H9 (cell line): ENCODE measurements around the gene UROS. TPM values are rescaled to one million over a fixed set of nuclear protein-coding genes. Genes with fewer than 3 reads are reported as not detected.

Source experiments
- DNase-seq: peaks from one replicate; pipeline ENCODE4 v3.0.0-alpha.2; 2017
- H2AFZ ChIP-seq: one replicate; pipeline ENCODE4 v1.6.1; 2013; ENCODE audit warnings: mild to moderate bottlenecking, low read length, control low read depth, moderate library complexity
- H2AK5ac ChIP-seq: 2 replicates; pipeline ENCODE4 v1.6.1; 2013; ENCODE audit warnings: low read length, control low read depth, mixed read lengths; ENCODE audit not compliant: insufficient read length
- H2BK120ac ChIP-seq: one replicate; pipeline ENCODE4 v1.6.1; 2013; ENCODE audit warnings: low read depth, mild to moderate bottlenecking, low read length, control low read depth, inconsistent platforms; ENCODE audit not compliant: poor library complexity, severe bottlenecking
- H2BK12ac ChIP-seq: 2 replicates; pipeline ENCODE4 v1.6.1; 2013; ENCODE audit warnings: low read length, control low read depth, mixed read lengths, low read depth; ENCODE audit not compliant: insufficient read length
- H2BK15ac ChIP-seq: 2 replicates; pipeline ENCODE4 v1.6.1; 2013; ENCODE audit warnings: low read depth, low read length, control low read depth
- H2BK20ac ChIP-seq: one replicate; pipeline ENCODE4 v1.6.1; 2013; ENCODE audit warnings: low read depth, mild to moderate bottlenecking, low read length, control low read depth, inconsistent platforms; ENCODE audit not compliant: poor library complexity, severe bottlenecking
- H2BK5ac ChIP-seq: 2 replicates; pipeline ENCODE4 v1.6.1; 2013; ENCODE audit warnings: low read length, control low read depth, mixed read lengths; ENCODE audit not compliant: insufficient read length
- H3K14ac ChIP-seq: 2 replicates; pipeline ENCODE4 v1.6.1; 2013; ENCODE audit warnings: low read length, control low read depth; ENCODE audit not compliant: insufficient read depth
- H3K18ac ChIP-seq: 2 replicates; pipeline ENCODE4 v1.6.1; 2013; ENCODE audit warnings: low read depth, mild to moderate bottlenecking, mixed read lengths, low read length, control low read depth; ENCODE audit not compliant: insufficient read length
- H3K23ac ChIP-seq: 2 replicates; pipeline ENCODE4 v1.6.1; 2013; ENCODE audit warnings: low read length, control low read depth, mixed read lengths, low read depth; ENCODE audit not compliant: insufficient read length
- H3K23me2 ChIP-seq: 2 replicates; pipeline ENCODE4 v1.6.1; 2013; ENCODE audit warnings: low read depth, mild to moderate bottlenecking, mixed read lengths, low read length, control low read depth; ENCODE audit not compliant: insufficient read length, poor library complexity, severe bottlenecking
- H3K27ac ChIP-seq: 2 replicates; pipeline ENCODE4 v1.5.1; 2013; ENCODE audit warnings: low read length, control low read depth, mixed read lengths, low read depth; ENCODE audit not compliant: insufficient read length
- H3K27me3 ChIP-seq: 2 replicates; pipeline ENCODE4 v1.6.1; 2013; ENCODE audit warnings: low read length, control low read depth, inconsistent platforms; ENCODE audit not compliant: insufficient read depth
- H3K4ac ChIP-seq: 2 replicates; pipeline ENCODE4 v1.6.1; 2013; ENCODE audit warnings: low read depth, mild to moderate bottlenecking, control low read depth, inconsistent platforms, low read length, moderate library complexity
- H3K4me1 ChIP-seq: 2 replicates; pipeline ENCODE4 v1.6.1; 2013; ENCODE audit warnings: low read length, control low read depth, inconsistent platforms; ENCODE audit not compliant: insufficient read depth
- H3K4me2 ChIP-seq: 2 replicates; pipeline ENCODE4 v1.6.1; 2013; ENCODE audit warnings: low read length, control low read depth, mixed read lengths; ENCODE audit not compliant: insufficient read length, insufficient read depth
- H3K56ac ChIP-seq: 2 replicates; pipeline ENCODE4 v1.6.1; 2013; ENCODE audit warnings: low read depth, mild to moderate bottlenecking, mixed read lengths, low read length, control low read depth; ENCODE audit not compliant: insufficient read length
- H3K79me1 ChIP-seq: 2 replicates; pipeline ENCODE4 v1.6.1; 2013; ENCODE audit warnings: low read depth, mild to moderate bottlenecking, moderate library complexity, low read length, control low read depth, inconsistent platforms; ENCODE audit not compliant: insufficient read depth, poor library complexity, severe bottlenecking
- H3K79me2 ChIP-seq: 2 replicates; pipeline ENCODE4 v1.6.1; 2013; ENCODE audit warnings: low read length, control low read depth, inconsistent platforms; ENCODE audit not compliant: insufficient read depth
- H3K9ac ChIP-seq: 2 replicates; pipeline ENCODE4 v1.6.1; 2013; ENCODE audit warnings: low read length, control low read depth, mixed read lengths; ENCODE audit not compliant: insufficient read length; ENCODE audit errors: extremely low read depth
- H3K9me3 ChIP-seq: one replicate; pipeline ENCODE4 v1.6.1; 2013; ENCODE audit warnings: low read depth, low read length, inconsistent platforms; ENCODE audit not compliant: control insufficient read depth
- H3T11ph ChIP-seq: one replicate; pipeline ENCODE4 v1.6.1; 2013; ENCODE audit warnings: mild to moderate bottlenecking, low read length, control low read depth, inconsistent platforms
- H4K20me1 ChIP-seq: one replicate; pipeline ENCODE4 v1.6.1; 2013; ENCODE audit not compliant: control insufficient read depth, insufficient read length, insufficient read depth
- H4K5ac ChIP-seq: 2 replicates; pipeline ENCODE4 v1.6.1; 2013; ENCODE audit warnings: low read depth, mild to moderate bottlenecking, mixed read lengths, low read length, control low read depth; ENCODE audit not compliant: insufficient read length
- H4K8ac ChIP-seq: replicated peaks from 2 replicates; pipeline ENCODE4 v1.6.1; 2013; ENCODE audit warnings: low read length, control low read depth, mixed read lengths, low read depth; ENCODE audit not compliant: insufficient read length
- H4K91ac ChIP-seq: 2 replicates; pipeline ENCODE4 v1.6.1; 2013; ENCODE audit warnings: low read depth, mild to moderate bottlenecking, moderate library complexity, mixed read lengths, low read length, control low read depth; ENCODE audit not compliant: insufficient read length
- H3K27ac Mint-ChIP-seq, 3 experiments: 2 replicates in 2 of 3; 3 replicates in 1 of 3; pipeline ENCODE4 v1.8.0; 2020 to 2021; ENCODE audit warnings: mixed read lengths in 3 of 3, mild to moderate bottlenecking in 1 of 3, moderate library complexity in 1 of 3
- H3K27me3 Mint-ChIP-seq: 2 replicates; pipeline ENCODE4 v1.8.0; 2021; ENCODE audit warnings: low read depth, mild to moderate bottlenecking, moderate library complexity, mixed read lengths
- H3K36me3 Mint-ChIP-seq, 3 experiments: 2 replicates in 2 of 3; 3 replicates in 1 of 3; pipeline ENCODE4 v1.8.0; 2020 to 2021; ENCODE audit warnings: low read depth in 3 of 3, mixed read lengths in 3 of 3; ENCODE audit not compliant: insufficient read depth in 1 of 3
- H3K4me1 Mint-ChIP-seq, 2 experiments: 2 replicates each; pipeline ENCODE4 v1.8.0; 2020; ENCODE audit warnings: mixed read lengths in 2 of 2
- H3K4me3 Mint-ChIP-seq, 2 experiments: 2 replicates in 1 of 2; 3 replicates in 1 of 2; pipeline ENCODE4 v1.8.0; 2020 to 2021; ENCODE audit warnings: mild to moderate bottlenecking in 2 of 2, mixed read lengths in 2 of 2, moderate library complexity in 1 of 2
- H3K9me3 Mint-ChIP-seq, 2 experiments: 2 replicates in 1 of 2; 3 replicates in 1 of 2; pipeline ENCODE4 v1.8.0; 2020; ENCODE audit warnings: mild to moderate bottlenecking in 2 of 2, mixed read lengths in 2 of 2, moderate library complexity in 1 of 2
- WGBS: extraction: QIAGEN DNeasy Blood & Tissue Kit; methylation state at CpG from one replicate; pipeline ENCODE4 v1.1.7; 2013; ENCODE audit warnings: missing lambda C conversion rate, low lambda C conversion rate, mixed read lengths; ENCODE audit not compliant: insufficient read length; ENCODE audit errors: extremely low coverage; 5-methylcytosine and 5-hydroxymethylcytosine counted together
- total RNA-seq: library from RNA; stranded (reverse); gene quantifications from 2 replicates; pipeline ENCODE4 v1.2.1, GENCODE V29; 2021
- TF ChIP-seq, protein P1 (sequence below): fragments of 200-600 bp; sonication (generic); conservative IDR thresholded peaks from 3 replicates; pipeline ENCODE4 v1.8.0; 2021; ENCODE audit warnings: antibody characterized with exemption, mild to moderate bottlenecking

Gene UROS
- total RNA-seq, 1 experiment from 2014 or later: 42.3 TPM

DNA sequence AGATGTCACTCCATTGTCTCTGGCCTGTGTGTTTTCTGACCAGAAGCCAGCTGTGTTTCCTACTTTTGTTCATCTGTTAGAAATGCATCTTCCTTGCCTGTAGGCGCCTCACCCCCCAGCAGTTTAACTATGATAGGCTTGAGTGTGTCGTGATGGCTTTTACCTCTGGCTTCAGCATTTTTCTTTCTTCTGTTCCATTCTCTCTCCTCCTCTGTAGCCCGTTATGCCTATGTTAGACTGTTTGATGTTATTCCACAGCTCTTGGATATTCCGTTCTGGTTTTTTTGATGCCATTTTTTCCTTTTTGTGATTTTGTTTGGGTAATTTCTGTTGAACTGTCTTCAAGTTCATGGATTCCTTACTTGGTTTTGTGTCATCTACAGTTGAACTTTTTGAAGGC lies 65.3 kb downstream of the UROS start:
- no peak overlapping the region for H3K27ac Mint-ChIP-seq
- WGBS: no CpG with 5 or more reads among the region's 4 CpGs

More for the DNA sequence above, 65.3 kb downstream of the UROS start:
- Mint-ChIP-seq H3K27me3 (no peaks in the 10 kb centered on the region), H3K9me3 (no peaks in the 10 kb centered on the region), H3K36me3 (peaks cover 25 to 74% (median 63%) of the 10 kb centered on the region in 3 experiments; a peak in 6 of 7 replicates), H3K4me3 (no peak overlapping the region), H3K4me1 (peaks cover 12 to 22% of the 10 kb centered on the region in 2 experiments)
- no peaks in the 10 kb centered on the region for H3K9me3 ChIP-seq
- H3T11ph ChIP-seq: no peak overlapping the region
- H2BK120ac ChIP-seq: no peak overlapping the region
- H2BK15ac ChIP-seq: no peak overlapping the region
- H3K14ac ChIP-seq: no peak overlapping the region
- no peak overlapping the region for H3K23ac ChIP-seq
- no peak for DNase-seq
- TF ChIP-seq, protein P1, sequence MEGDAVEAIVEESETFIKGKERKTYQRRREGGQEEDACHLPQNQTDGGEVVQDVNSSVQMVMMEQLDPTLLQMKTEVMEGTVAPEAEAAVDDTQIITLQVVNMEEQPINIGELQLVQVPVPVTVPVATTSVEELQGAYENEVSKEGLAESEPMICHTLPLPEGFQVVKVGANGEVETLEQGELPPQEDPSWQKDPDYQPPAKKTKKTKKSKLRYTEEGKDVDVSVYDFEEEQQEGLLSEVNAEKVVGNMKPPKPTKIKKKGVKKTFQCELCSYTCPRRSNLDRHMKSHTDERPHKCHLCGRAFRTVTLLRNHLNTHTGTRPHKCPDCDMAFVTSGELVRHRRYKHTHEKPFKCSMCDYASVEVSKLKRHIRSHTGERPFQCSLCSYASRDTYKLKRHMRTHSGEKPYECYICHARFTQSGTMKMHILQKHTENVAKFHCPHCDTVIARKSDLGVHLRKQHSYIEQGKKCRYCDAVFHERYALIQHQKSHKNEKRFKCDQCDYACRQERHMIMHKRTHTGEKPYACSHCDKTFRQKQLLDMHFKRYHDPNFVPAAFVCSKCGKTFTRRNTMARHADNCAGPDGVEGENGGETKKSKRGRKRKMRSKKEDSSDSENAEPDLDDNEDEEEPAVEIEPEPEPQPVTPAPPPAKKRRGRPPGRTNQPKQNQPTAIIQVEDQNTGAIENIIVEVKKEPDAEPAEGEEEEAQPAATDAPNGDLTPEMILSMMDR: no peak
- no peak overlapping the region for H3K9ac ChIP-seq
- H4K5ac ChIP-seq: no peak overlapping the region
- H2AFZ ChIP-seq: no peak overlapping the region
- H3K56ac ChIP-seq: no peak overlapping the region
- H3K18ac ChIP-seq: no peak overlapping the region
- no peaks in the 10 kb centered on the region for H3K23me2 ChIP-seq
- no peak overlapping the region for H2BK20ac ChIP-seq
- H2AK5ac ChIP-seq: no peak overlapping the region
- no peak overlapping the region for H2BK12ac ChIP-seq
- no peak overlapping the region for H4K8ac ChIP-seq
- no peak overlapping the region for H2BK5ac ChIP-seq
- no peak overlapping the region for H3K4ac ChIP-seq
- H3K27ac ChIP-seq: no peak overlapping the region
- H4K91ac ChIP-seq: no peak overlapping the region
- H3K4me1 ChIP-seq: no peaks in the 10 kb centered on the region; the same call in 1 of the 2 replicates
- no peak overlapping the region for H3K4me2 ChIP-seq
- H4K20me1 ChIP-seq: no peaks in the 10 kb centered on the region
- H3K79me2 ChIP-seq: no peaks in the 10 kb centered on the region
- H3K79me1 ChIP-seq: no peaks in the 10 kb centered on the region
- H3K27me3 ChIP-seq: no peaks in the 10 kb centered on the region
